Astrocyte of the hippocampus (primary cell): Measurements from ENCODE around the gene NWD2.
"Not testable (repeated sequence)": the region's sequence is repeated elsewhere in the genome, so short reads cannot be mapped to it uniquely, and the experiment has no call there.

Experiments
- DNase-seq: peaks from one replicate; pipeline ENCODE4 v3.0.0; 2011; ENCODE audit warnings: low read depth, low spot score

Gene NWD2

GRCh38 chr4:37467824-37468223 is 223.3 kb downstream of the NWD2 start:
- DNase-seq = no peak

GRCh38 chr4:37469286-37469685 is 224.7 kb downstream of the NWD2 start:
- DNase-seq = no peak

- no peak for DNase-seq
These were observed 225.7 kb downstream of the NWD2 start for GRCh38 chr4:37470245-37470644.

- no peak for DNase-seq
These were observed 226.6 kb downstream of the NWD2 start for GRCh38 chr4:37471093-37471492.

- no peak for DNase-seq
These were observed 227.4 kb downstream of the NWD2 start for GRCh38 chr4:37471971-37472370.

- DNase-seq = no peak
These were observed 229.3 kb downstream of the NWD2 start for GRCh38 chr4:37473807-37474206.

GRCh38 chr4:37475087-37475486 is 230.5 kb downstream of the NWD2 start:
- no peak for DNase-seq

GRCh38 chr4:37475776-37476175 is 231.2 kb downstream of the NWD2 start:
- DNase-seq = no peak

- no peak for DNase-seq
These were observed 231.7 kb downstream of the NWD2 start for GRCh38 chr4:37476256-37476655.

- DNase-seq = no peak
These were observed 232.1 kb downstream of the NWD2 start for GRCh38 chr4:37476691-37477090.

- DNase-seq = no peak
These were observed 232.6 kb downstream of the NWD2 start for GRCh38 chr4:37477126-37477525.

GRCh38 chr4:37478151-37478550 is 233.6 kb downstream of the NWD2 start:
- DNase-seq = no peak

GRCh38 chr4:37480509-37480908 is 236.0 kb downstream of the NWD2 start:
- DNase-seq = no peak

GRCh38 chr4:37481547-37482122 is 237.1 kb downstream of the NWD2 start:
- no peak for DNase-seq

- DNase-seq = no peak
These were observed 237.8 kb downstream of the NWD2 start for GRCh38 chr4:37482236-37482913.

- DNase-seq = no peak
These were observed 239.1 kb downstream of the NWD2 start for GRCh38 chr4:37483610-37484009.

GRCh38 chr4:37486166-37486565 is 241.6 kb downstream of the NWD2 start:
- DNase-seq = no peak

- no peak for DNase-seq
These were observed 243.1 kb downstream of the NWD2 start for GRCh38 chr4:37487668-37488067.

GRCh38 chr4:37489697-37490096 is 245.2 kb downstream of the NWD2 start:
- no peak for DNase-seq

GRCh38 chr4:37490391-37491347 is 246.1 kb downstream of the NWD2 start:
- DNase-seq = no peak

GRCh38 chr4:37495353-37495752 is 250.8 kb downstream of the NWD2 start:
- DNase-seq = not testable (repeated sequence)
